Gastroesophageal sphincter (tissue), 4 donors: ENCODE measurements around the gene KLK13. TPM values are rescaled to one million over a fixed set of nuclear protein-coding genes. Genes with fewer than 3 reads are reported as not detected.

Experiments
- ATAC-seq: fragments of 150-250 bp; one replicate; pipeline ENCODE4 v1.9.1; 2016; ENCODE audit warnings: mild to moderate bottlenecking, moderate library complexity
- H3K27ac ChIP-seq, 4 donors: fragments of 200-600 bp; sonication (generic) in 3 of 4; 1 replicate in 3 of 4; 2 replicates in 1 of 4; pipeline ENCODE4 v1.5.1; 2016 to 2019
- H3K27me3 ChIP-seq: fragments of 200-600 bp; sonication (generic); one replicate; pipeline ENCODE4 v1.5.1; 2019
- H3K36me3 ChIP-seq, 2 donors: fragments of 200-600 bp; sonication (generic); one replicate each; pipeline ENCODE4 v1.5.1; 2019; ENCODE audit warnings: control low read depth in 1 of 2
- H3K4me1 ChIP-seq, 3 donors: fragments of 200-600 bp; sonication (generic); 1 replicate in 2 of 3; 2 replicates in 1 of 3; pipeline ENCODE4 v1.5.1; 2016 to 2019; ENCODE audit warnings: control low read depth in 2 of 3
- H3K4me3 ChIP-seq, 2 donors: fragments of 200-600 bp; sonication (generic); one replicate each; pipeline ENCODE4 v1.5.1; 2019; ENCODE audit warnings: mild to moderate bottlenecking in 1 of 2, moderate library complexity in 1 of 2
- H3K9me3 ChIP-seq, 3 donors: fragments of 200-600 bp; sonication (generic); one replicate each; pipeline ENCODE4 v1.5.1; 2017 to 2019; ENCODE audit warnings: control low read depth in 2 of 3
- CTCF ChIP-seq, 4 experiments: fragments of 200-600 bp in 2 of 4; fragments of 450-650 bp in 2 of 4; sonication (generic) in 1 of 4; IDR thresholded peaks; one replicate each; pipeline ENCODE4 v1.5.1; 2017 to 2019; ENCODE audit warnings: antibody characterized with exemption in 4 of 4, mild to moderate bottlenecking in 2 of 4, moderate library complexity in 2 of 4
- EP300 ChIP-seq: sonication (generic); formaldehyde crosslinking; IDR thresholded peaks from one replicate; pipeline ENCODE4 v1.6.1; 2017; ENCODE audit warnings: antibody characterized with exemption, mild to moderate bottlenecking
- POLR2A ChIP-seq, 2 donors: fragments of 450-650 bp; IDR thresholded peaks; one replicate each; pipeline ENCODE4 v1.6.1; 2017; ENCODE audit warnings: antibody characterized with exemption in 2 of 2, mild to moderate bottlenecking in 2 of 2, moderate library complexity in 1 of 2
- POLR2AphosphoS5 ChIP-seq: sonication (generic); formaldehyde crosslinking; IDR thresholded peaks from one replicate; pipeline ENCODE4 v1.6.1; 2017; ENCODE audit warnings: antibody characterized with exemption
- WGBS, 2 donors: methylation state at CpG; one replicate each; pipeline ENCODE4 v1.1.5; 2018; ENCODE audit warnings: low coverage in 1 of 2; 5-methylcytosine and 5-hydroxymethylcytosine counted together
- total RNA-seq, 4 donors: library from RNA; depleted of rRNA; stranded (reverse); fragments of >200 nt; gene quantifications; one replicate each; pipeline ENCODE4 v1.1.0, GENCODE V29; 2016

KLK13 gene
- total RNA-seq, 4 donors from 2014 or later, result 1.3 to 6.1 (median 5.1) TPM; not detected in 1

- Histone ChIP-seq H3K4me3 (peak within 1 kb of the TSS; percentile 72 to 74), H3K27ac (peak within 1 kb of the TSS in 3 of 4 donors; percentile 69 to 79 (median 78)), H3K27me3 (peaks cover 4% of the 10 kb centered on the region), H3K4me1 (peaks cover 0 to 37% (median 10%) of the 10 kb centered on the region in 3 donors), H3K9me3 (no peaks in the 10 kb centered on the region), H3K36me3 (peaks cover 0 to 26% of the 10 kb centered on the region in 2 donors)
- WGBS, 2 donors, result 1% methylated on average over 14 to 32 of the region's 43 CpGs
- peak; percentile 100 for ATAC-seq
- TF ChIP-seq CTCF (IDR thresholded peaks at IDR 0.05) (peak in 2 of 4 experiments; percentile 43 to 50), POLR2AphosphoS5 (peak; percentile 57), POLR2A (IDR thresholded peaks at IDR 0.05) (peak in 1 of 2 donors; percentile 31), EP300 (no peak)
Measured at GRCh38 chr19:51108066-51108804, 43.3 kb upstream of the KLK13 start, which contains the start of gene CTU1. CTU1 (minus strand) TSS chr19:51108409; CDS start chr19:51104569, 3,840 bp downstream.

- Histone ChIP-seq H3K36me3 (peaks cover 0 to 33% of the 10 kb centered on the region in 2 donors), H3K4me1 (peaks cover 0 to 37% (median 10%) of the 10 kb centered on the region in 3 donors), H3K27ac (peak overlapping the region in 3 of 4 donors; percentile 69 to 78 (median 73)), H3K27me3 (no peaks in the 10 kb centered on the region), H3K9me3 (no peaks in the 10 kb centered on the region), H3K4me3 (peak overlapping the region; percentile 72 to 74)
- 18 to 38% methylated on average over 2 to 18 of the region's 18 CpGs for WGBS, 2 donors
- TF ChIP-seq EP300 (no peak), POLR2A (IDR thresholded peaks at IDR 0.05) (no peak), CTCF (IDR thresholded peaks at IDR 0.05) (no peak), POLR2AphosphoS5 (no peak)
- no peak for ATAC-seq
Measured at GRCh38 chr19:51107406-51108065, 42.6 kb upstream of the KLK13 start.

GRCh38 chr19:51103926-51104341, 39.0 kb upstream of the KLK13 start:
- no peak for TF ChIP-seq POLR2A (IDR thresholded peaks at IDR 0.05)
- no peak for TF ChIP-seq CTCF (IDR thresholded peaks at IDR 0.05)
- no peak for TF ChIP-seq POLR2AphosphoS5
- no peak for TF ChIP-seq EP300
- no peak for ATAC-seq
- H3K27me3 ChIP-seq, result no peaks in the 10 kb centered on the region
- no peak overlapping the region for H3K27ac ChIP-seq
- peaks cover 0 to 68% of the 10 kb centered on the region in 2 donors for H3K36me3 ChIP-seq
- 95% methylated on average over 4 of the region's 49 CpGs; no CpG with 5 or more reads in 1 of the 2 donors for WGBS, 2 donors
- H3K9me3 ChIP-seq, result no peaks in the 10 kb centered on the region
- H3K4me1 ChIP-seq, result peaks cover 0 to 39% (median 8%) of the 10 kb centered on the region in 3 donors
- H3K4me3 ChIP-seq, result no peak overlapping the region

GRCh38 chr19:51102991-51103390, 38.1 kb upstream of the KLK13 start:
- Histone ChIP-seq H3K36me3 (peaks cover 0 to 76% of the 10 kb centered on the region in 2 donors), H3K27me3 (no peaks in the 10 kb centered on the region), H3K9me3 (no peaks in the 10 kb centered on the region), H3K4me1 (peaks cover 0 to 43% (median 6%) of the 10 kb centered on the region in 3 donors), H3K27ac (no peak overlapping the region), H3K4me3 (no peak overlapping the region)
- no peak for ATAC-seq
- no peak for TF ChIP-seq POLR2AphosphoS5
- TF ChIP-seq EP300, result no peak
- no peak for TF ChIP-seq POLR2A (IDR thresholded peaks at IDR 0.05)
- no peak for TF ChIP-seq CTCF (IDR thresholded peaks at IDR 0.05)
- WGBS, 2 donors, result 77 to 88% methylated on average over 4 to 7 of the region's 7 CpGs
